Left kidney (tissue), 8 donors: Measurements from ENCODE around the gene ASIP. TPM values are rescaled to one million over a fixed set of nuclear protein-coding genes. Genes with fewer than 3 reads are reported as not detected.
"Not testable (repeated sequence)": the region's sequence is repeated elsewhere in the genome, so short reads cannot be mapped to it uniquely, and the experiment has no call there.

ENCODE experiments used
- DNase-seq: peaks from one replicate; pipeline ENCODE4 v3.0.0-alpha.2; 2013
- long read RNA-seq, 8 donors: transcript quantifications; one replicate each; lab custom pipeline, GENCODE V29; 2026
- polyA plus RNA-seq: library from polyadenylated mRNA; unstranded; fragments of 120-200 nt; gene quantifications from one replicate; pipeline ENCODE4 v1.2.1, GENCODE V29; 2013; ENCODE audit not compliant: insufficient read length

The ASIP gene, protein sequence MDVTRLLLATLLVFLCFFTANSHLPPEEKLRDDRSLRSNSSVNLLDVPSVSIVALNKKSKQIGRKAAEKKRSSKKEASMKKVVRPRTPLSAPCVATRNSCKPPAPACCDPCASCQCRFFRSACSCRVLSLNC
- polyA plus RNA-seq: 0.70 TPM
- long read RNA-seq, donor 1: 0 reads
- long read RNA-seq, donor 2, partial matches to known transcripts: 110 of 110 reads
- long read RNA-seq, donor 2, other reads (novel, unspliced or antisense): 0 of 110 reads
- long read RNA-seq, donor 3, partial matches to known transcripts: 38 of 77 reads
- long read RNA-seq, donor 3, other reads (novel, unspliced or antisense): 39 of 77 reads
- long read RNA-seq, donor 4, partial matches to known transcripts: 9 of 9 reads
- long read RNA-seq, donor 4, other reads (novel, unspliced or antisense): 0 of 9 reads
- long read RNA-seq, donor 5, partial matches to known transcripts: 466 of 466 reads
- long read RNA-seq, donor 5, other reads (novel, unspliced or antisense): 0 of 466 reads
- long read RNA-seq, donor 6: 0 reads
- long read RNA-seq, donor 7, partial matches to known transcripts: 99 of 99 reads
- long read RNA-seq, donor 7, other reads (novel, unspliced or antisense): 0 of 99 reads
- long read RNA-seq, donor 8, partial matches to known transcripts: 33 of 33 reads
- long read RNA-seq, donor 8, other reads (novel, unspliced or antisense): 0 of 33 reads

- no peak for DNase-seq
These were observed at the start of gene ASIP for GRCh38 chr20:34240693-34241615. Gene ASIP, plus strand, starts transcription at chr20:34241423. Its CDS starts 18,952 bp downstream, at chr20:34260375.

GRCh38 chr20:34193051-34193450 lies 48.2 kb upstream of the ASIP start:
- DNase-seq: no peak

GRCh38 chr20:34199183-34199582 lies 42.0 kb upstream of the ASIP start:
- DNase-seq: no peak

- DNase-seq: no peak
These were observed 41.2 kb upstream of the ASIP start for GRCh38 chr20:34200023-34200422.

DNA sequence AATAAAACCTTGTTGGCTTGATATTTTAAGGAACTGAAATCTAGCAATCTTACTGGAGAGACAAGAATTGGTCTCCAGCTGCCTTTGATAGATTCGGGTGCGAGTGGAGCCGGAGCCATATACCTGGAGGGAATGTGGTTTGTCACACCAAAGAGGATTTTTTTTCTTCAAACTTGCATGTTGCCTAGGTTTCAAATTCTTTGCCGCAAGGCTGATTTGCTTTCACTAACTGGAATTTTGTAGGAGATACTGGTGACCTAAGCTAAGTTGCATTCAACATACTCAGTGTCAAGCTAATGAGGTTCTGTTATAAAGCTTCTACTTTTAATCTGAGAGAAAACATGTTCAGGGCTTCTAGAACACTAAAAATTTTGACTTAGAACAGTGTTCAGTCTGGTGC lies 39.7 kb upstream of the ASIP start:
- DNase-seq: no peak

DNA sequence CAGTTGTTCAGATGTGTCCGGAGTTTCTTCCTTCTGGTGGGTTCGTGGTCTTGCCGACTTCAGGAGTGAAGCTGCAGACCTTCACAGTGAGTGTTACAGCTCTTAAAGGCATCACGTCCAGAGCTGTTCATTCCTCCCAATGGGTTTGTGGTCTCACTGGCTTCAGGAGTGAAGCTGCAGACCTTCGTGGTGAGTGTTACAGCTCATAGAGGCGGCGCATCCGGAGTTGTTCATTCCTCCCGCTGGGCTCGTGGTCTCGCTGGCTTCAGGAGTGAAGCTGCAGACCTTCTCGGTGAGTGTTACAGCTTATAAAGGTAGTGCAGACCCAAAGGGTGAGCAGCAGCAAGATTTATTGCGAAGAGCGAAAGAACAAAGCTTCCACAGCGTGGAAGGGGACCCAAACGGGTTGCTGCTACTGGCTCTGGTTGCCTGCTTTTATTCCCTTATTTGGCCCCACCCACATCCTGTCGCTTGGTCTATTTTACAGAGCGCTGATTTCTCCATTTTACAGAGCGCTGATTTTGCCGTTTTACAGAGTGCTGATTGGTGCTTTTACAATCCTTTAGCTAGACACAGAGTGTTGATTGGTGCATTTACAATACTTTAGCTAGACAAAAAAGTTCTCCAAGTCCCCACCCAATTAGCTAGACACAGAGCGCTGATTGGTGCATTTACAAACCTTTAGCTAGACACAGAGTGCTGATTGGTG lies 35.9 kb upstream of the ASIP start:
- DNase-seq: not testable (repeated sequence)

DNA sequence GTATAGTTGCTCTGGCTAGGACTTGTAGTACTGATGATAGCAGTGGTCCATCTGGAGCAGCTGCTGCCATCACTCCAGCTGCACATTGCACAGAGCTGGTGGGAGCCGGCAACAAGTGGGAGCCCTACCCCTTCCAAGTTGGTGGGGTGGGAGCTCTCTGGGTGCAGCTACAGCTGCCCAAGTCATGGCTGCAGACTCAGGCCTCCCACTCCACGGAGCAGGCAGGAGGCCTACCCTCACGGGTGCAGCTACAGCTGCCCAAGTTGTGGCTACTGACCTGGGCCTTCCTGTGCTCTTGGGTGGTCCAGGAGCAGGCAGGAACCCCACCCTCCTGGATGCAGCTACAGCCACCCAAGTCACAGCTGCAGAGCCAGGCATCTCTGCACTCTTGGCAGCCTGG lies 32.1 kb upstream of the ASIP start:
- no peak for DNase-seq

DNA sequence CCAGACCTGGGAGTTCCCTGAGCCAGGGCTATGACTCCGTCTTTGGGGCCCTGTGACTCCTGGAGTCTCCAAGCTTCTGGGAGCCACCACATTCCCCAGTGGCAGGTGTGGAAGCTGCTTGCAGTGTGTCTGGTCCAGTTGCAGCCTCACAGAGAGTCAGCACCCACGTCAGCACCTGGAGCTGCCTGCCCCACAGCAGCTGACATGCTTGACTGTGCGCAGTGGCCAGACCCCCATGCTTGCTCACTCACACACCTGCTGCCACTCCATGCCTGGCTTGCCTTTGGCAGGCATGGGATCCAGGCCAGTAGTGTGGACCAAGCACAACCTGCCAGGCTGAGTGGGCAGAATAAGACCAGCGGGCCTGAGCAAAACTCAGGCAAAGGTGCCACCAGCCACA lies 31.0 kb upstream of the ASIP start:
- DNase-seq: no peak

DNA sequence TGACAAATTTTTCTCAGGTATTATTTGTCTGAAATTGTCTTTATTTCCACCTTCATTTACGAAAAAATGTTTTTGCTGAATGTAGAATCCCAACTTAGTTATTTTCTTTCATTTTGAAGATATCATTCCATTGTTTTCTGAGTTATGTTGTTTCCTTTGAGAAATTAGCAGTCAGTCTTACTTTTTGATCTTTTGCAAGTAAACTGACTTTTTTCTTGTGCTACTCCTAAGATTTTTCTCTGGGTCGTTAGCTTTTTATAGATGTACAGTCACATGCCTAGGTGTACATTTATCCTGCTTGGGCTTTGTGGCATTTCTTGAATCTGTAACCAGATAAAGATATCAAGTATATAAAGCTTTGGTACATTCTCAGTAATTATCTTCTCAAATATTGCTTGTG lies 29.6 kb upstream of the ASIP start:
- no peak for DNase-seq

- DNase-seq: no peak
These were observed 28.0 kb upstream of the ASIP start for GRCh38 chr20:34213213-34213612.

DNA sequence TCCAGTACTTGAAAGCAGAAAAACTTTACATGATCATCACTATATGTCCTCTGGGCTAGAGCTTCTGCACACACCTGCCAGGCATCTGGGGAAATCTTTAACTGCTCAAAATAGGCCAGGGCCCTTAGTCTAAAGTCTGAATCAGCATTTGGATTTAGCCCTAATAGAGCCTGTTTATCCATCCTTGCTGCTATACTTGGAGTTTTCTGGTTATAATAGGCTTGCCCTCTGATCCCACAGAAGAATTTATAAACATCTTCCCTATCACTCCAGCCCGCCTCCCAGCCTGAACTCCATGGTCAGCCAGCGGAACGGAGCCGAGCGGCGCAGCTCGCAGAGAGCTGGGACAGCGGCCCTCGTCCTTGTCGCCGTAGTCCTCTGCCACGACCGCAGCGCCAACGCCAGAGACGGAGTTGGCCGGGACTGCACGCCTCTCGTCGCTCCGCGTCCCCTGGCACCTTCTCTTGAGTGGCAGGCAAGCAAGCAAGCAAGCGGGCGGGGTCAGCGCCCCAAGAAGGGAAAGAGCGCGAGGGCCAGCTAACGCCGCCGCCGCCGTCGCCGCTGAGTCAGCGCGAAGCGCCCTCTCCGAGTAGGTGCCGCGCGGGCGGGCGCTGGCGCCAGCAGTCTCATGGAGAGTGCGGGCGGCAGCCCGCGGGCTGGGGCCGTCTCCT lies 25.4 kb upstream of the ASIP start:
- peak; percentile 64 for DNase-seq

DNA sequence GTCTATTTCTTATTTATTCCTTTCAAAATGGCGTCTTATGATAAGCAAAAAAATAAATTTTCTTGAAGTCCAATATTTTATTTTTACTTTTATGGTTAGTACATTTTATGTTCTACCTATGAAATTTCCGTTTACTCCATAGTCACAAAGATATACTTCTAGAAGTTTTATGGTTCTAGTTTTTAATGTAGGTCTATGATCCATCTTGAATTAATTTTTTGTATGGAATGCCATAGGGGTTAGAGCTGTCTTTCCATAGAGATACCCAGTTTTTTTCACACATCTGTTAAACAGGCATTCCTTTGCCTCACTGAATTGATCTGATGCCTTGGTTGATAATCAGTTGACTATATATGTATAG lies 24.9 kb upstream of the ASIP start:
- no peak for DNase-seq

DNA sequence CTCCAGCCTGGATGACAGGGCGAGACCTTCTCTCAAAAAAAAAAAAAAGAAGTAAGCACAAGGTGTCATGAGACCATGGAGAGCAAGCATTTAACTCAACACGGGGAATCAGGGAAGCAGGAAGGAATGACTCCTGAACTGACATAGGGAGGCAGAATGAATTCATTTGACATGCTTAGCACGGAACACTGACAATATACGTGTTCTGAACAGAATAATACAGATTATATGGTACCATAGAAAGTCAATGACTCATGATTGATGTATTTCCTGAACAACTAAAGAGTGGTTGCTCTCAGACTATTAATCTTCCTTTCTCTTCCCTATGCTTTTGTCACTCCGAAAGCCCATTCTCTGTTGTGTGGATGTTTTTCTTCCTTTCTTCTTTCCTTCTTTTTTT lies 20.7 kb upstream of the ASIP start:
- no peak for DNase-seq

- no peak for DNase-seq
These were observed 19.0 kb upstream of the ASIP start for GRCh38 chr20:34222208-34222607.

- not testable (repeated sequence) for DNase-seq
These were observed 17.0 kb upstream of the ASIP start for GRCh38 chr20:34224251-34224650.

- DNase-seq: no peak
These were observed 9.6 kb upstream of the ASIP start for GRCh38 chr20:34231634-34232033.

DNA sequence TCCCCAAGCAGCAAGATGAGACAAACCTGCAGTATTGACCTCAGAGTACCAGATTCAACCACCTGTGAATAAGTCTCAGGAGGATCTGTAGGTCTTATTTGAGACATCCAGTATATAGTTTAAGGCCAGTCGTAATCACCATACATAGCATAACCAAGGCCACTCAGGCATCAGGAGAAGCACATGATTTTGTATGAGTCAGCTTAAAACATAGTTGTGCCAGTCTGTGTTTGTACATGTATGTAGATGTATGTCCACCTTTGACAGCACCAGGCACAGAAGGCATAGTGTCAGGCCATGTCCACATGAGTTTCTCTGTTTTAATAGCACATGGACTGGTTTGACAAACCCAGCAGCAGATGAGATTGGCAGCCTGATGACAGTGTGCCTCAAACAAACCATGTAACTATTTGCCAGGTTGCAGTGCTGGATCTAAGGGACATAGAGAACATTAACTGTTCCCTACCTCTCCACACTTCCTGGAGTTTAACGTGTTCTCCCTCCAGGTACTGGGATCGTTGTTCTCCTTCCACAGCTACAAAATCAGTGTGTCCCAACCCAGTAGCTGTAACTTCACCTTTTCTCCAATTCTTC lies 8.6 kb upstream of the ASIP start:
- DNase-seq: no peak

GRCh38 chr20:34233687-34234086 lies 7.5 kb upstream of the ASIP start:
- no peak for DNase-seq

DNA sequence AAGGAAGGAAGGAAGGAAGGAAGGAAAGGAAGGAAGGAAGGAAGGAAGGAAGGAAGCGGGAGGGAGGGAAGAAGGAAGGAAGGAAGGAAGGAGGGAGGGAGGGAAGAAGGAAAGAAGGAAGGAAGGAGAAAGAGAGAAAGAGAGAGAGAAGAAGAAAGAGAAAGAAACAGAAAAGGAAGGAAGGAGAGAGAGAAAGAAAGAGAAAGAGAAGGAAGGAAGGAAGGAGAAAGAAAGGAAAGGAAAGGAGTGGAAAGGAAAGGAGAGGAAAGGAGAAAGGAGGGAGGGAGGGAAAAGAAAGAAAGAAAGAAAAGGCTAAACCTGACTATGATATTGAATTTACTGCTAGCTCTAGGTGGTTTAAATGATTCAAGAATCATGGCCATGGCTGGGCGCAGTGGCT lies 5.3 kb upstream of the ASIP start:
- no peak for DNase-seq

DNA sequence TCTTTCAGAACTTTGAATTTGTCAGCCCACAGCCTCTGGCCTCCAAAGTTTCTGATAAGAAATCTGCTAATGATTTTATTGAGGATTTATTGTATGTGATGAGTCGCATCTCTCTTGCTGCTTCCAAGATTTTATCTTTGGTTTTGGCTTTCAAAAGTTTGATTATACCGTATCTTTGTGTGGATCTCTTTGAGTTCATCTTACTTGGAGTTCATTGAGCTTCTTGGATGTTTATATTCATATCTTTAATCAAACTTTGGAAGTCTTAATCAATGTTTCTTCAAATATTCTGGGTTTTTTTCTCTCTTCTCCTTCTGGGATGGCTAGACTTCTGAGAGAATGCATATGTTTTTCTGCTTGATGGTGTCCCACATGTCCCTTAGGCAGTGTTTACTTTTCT lies 3.3 kb upstream of the ASIP start:
- no peak for DNase-seq

DNA sequence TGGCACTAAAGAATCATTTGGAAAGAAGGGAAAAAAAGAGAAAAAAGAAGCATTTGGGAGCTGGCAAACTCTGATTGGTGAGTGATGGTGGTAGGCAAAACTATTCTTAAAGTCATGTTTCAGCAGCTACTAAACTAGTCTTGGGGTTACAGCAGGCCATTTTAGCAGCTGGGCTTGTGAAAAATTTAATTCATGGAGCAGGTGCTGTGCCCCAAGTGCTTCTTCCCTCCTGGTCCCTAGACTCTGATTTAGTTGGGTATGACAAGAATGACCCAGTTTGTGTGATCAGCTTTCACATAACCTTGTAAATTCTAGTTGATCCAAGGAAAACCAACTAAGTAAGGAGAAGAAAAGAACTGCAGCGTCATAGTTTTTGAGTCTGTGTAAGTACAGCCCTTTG lies 1.1 kb upstream of the ASIP start:
- no peak for DNase-seq
